Osteocyte (in vitro differentiated cells): Measurements from ENCODE around the gene METAP1. TPM values are rescaled to one million over a fixed set of nuclear protein-coding genes. Genes with fewer than 3 reads are reported as not detected.

Experiments used
- DNase-seq: peaks from one replicate; pipeline ENCODE4 v3.0.0; 2021; ENCODE audit warnings: mixed read lengths; ENCODE audit not compliant: unreplicated experiment; ENCODE audit errors: extremely low spot score
- H3K27ac Mint-ChIP-seq: one replicate; pipeline ENCODE4 v1.8.0; 2021; ENCODE audit warnings: mild to moderate bottlenecking, mixed read lengths; ENCODE audit not compliant: unreplicated experiment
- H3K27me3 Mint-ChIP-seq: one replicate; pipeline ENCODE4 v1.8.0; 2021; ENCODE audit warnings: mixed read lengths; ENCODE audit not compliant: unreplicated experiment
- H3K36me3 Mint-ChIP-seq: one replicate; pipeline ENCODE4 v1.8.0; 2021; ENCODE audit warnings: mixed read lengths; ENCODE audit not compliant: unreplicated experiment
- H3K4me1 Mint-ChIP-seq: one replicate; pipeline ENCODE4 v1.8.0; 2021; ENCODE audit warnings: mixed read lengths; ENCODE audit not compliant: unreplicated experiment
- H3K4me3 Mint-ChIP-seq: one replicate; pipeline ENCODE4 v1.8.0; 2021; ENCODE audit warnings: mild to moderate bottlenecking, moderate library complexity, mixed read lengths; ENCODE audit not compliant: unreplicated experiment
- H3K9me3 Mint-ChIP-seq: one replicate; pipeline ENCODE4 v1.8.0; 2021; ENCODE audit warnings: mixed read lengths; ENCODE audit not compliant: unreplicated experiment
- total RNA-seq: library from RNA; stranded (reverse); gene quantifications from 2 replicates; pipeline ENCODE4 v1.2.1, GENCODE V29; 2021
- TF ChIP-seq, protein P1 (sequence below): fragments of 200-600 bp; sonication (generic); IDR thresholded peaks from 2 replicates; pipeline ENCODE4 v1.5.0; 2021; ENCODE audit warnings: antibody characterized with exemption, mild to moderate bottlenecking, moderate library complexity

Gene METAP1
- total RNA-seq, 1 donor from 2014 or later = 28.7 TPM

DNA sequence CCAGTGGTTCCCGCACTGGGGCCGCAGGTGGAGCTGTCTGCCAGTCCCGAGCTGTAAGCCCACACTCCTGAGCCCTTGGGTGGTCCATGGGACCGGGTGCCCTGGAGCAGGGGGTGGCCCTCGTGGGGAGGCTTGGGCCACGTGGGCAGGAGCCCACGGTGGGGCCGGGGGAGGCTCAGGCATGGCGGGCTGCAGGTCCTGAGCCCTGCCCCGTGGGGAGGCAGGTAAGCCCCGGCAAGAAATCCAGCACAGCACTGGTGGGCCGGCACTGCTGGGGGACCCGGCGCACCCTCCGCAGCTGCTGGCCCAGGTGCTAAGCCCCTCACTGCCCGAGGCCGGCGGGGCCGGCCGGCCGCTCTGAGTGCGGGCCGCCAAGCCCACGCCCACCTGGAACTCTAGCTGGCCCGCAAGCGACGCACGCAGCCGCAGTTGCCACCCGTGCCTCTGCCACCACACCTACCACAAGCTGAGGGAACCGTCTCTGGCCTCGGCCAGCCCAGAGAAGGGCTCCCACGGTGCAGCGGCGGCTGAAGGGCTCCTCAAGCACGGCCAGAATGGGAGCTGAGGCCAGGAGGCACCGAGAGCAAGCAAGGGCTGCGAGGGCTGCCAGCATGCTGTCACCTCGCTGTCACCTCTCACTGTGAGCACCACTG lies 2.0 kb upstream of the METAP1 start:
- Mint-ChIP-seq H3K4me3 (no peak overlapping the region), H3K9me3 (no peaks in the 10 kb centered on the region), H3K36me3 (no peaks in the 10 kb centered on the region), H3K4me1 (peaks cover 23% of the 10 kb centered on the region), H3K27ac (no peak overlapping the region), H3K27me3 (no peaks in the 10 kb centered on the region)
- DNase-seq = no peak
- TF ChIP-seq, protein P1, sequence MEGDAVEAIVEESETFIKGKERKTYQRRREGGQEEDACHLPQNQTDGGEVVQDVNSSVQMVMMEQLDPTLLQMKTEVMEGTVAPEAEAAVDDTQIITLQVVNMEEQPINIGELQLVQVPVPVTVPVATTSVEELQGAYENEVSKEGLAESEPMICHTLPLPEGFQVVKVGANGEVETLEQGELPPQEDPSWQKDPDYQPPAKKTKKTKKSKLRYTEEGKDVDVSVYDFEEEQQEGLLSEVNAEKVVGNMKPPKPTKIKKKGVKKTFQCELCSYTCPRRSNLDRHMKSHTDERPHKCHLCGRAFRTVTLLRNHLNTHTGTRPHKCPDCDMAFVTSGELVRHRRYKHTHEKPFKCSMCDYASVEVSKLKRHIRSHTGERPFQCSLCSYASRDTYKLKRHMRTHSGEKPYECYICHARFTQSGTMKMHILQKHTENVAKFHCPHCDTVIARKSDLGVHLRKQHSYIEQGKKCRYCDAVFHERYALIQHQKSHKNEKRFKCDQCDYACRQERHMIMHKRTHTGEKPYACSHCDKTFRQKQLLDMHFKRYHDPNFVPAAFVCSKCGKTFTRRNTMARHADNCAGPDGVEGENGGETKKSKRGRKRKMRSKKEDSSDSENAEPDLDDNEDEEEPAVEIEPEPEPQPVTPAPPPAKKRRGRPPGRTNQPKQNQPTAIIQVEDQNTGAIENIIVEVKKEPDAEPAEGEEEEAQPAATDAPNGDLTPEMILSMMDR = no peak

DNA sequence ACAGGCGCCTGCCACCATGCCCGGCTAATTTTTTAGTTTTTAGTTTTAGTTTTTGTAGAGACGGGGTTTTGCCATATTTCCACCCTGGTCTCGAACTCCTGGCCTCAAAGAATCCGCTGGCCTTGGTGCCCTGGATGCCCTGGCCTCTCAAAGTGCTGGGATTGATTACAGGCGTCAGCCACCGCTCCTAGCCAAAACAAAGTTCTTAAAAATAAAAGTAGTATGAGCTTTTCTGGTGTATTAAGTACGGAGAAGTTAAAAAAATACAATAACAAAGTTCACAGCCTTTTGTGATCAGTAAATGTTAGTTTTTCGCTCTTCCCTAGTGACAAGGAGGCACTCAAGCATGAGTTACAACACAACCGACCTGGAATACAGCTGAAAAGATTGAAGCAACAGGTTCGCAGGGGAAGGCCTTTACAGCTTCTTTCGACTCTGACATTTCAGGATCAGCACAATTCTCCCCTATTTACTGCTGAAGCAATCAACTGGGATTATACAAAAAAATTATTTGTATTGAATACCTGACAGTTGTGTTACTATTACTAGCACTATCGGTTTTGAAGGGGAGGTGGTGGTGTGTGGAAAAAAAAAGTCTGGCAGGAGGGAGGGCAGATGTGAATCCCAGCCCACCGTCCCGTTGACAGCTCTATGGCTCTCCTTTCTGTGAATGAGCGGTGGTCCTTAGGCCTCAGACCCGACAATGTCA lies 893 bp upstream of the METAP1 start:
- DNase-seq = no peak
- Mint-ChIP-seq H3K4me1 (peaks cover 23% of the 10 kb centered on the region), H3K36me3 (no peaks in the 10 kb centered on the region), H3K4me3 (peak overlapping the region; percentile 88), H3K9me3 (no peaks in the 10 kb centered on the region), H3K27me3 (no peaks in the 10 kb centered on the region), H3K27ac (peak overlapping the region; percentile 93)
- TF ChIP-seq, protein P1 = no peak

DNA sequence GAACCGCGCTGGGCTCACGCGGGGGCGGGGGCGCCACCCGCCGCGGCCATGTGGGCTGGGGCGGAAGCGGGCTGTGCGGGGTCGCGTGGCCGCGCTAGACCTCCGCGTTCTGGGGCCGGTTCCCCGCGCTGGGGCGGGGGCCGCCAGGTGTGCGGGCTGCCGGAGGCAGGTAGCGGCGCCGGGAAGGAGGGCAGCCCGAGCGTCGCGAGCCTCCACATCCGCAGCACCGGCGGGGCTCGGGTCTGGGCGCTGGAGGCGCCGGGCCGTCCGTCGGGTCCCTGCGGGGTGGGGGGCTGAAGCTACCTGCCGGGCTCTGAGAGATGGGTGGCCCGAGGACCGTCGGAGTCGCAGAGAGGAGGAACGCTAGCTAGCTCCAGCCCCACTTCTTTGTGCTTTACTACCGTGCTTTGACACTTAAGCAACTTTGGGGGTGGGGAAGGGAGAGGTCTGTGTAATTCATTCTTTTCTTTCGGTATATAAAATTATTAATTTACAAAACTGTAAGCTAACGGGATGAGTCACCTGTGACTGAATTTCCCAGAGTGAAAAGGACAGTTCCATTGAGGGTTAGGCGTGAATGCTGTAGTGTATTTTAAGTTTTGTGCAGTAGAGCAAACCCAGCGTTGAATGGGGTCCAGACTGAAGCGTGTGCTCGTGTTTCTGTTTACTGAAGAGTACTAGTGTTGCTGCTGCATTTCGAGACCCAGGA lies 689 bp downstream of the METAP1 start:
- no peak for DNase-seq
- peak overlapping the region; percentile 51 for H3K27ac Mint-ChIP-seq

DNA sequence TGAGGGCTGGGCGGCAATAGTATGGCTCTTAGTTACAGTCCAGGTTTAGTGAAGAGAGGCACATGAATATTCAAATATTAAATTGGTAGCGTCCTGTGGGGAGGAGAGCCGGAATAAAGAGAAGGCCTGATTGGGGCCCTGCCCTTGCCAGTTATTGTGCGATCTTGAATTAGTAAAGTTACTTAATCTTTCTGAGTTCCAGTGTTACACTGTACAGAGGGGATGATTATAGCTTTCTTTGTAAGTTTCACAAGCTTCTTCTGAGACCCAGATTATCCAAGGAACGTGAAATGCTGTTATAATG lies 1.2 kb downstream of the METAP1 start:
- peak overlapping the region; percentile 72 for H3K4me3 Mint-ChIP-seq
- no peak overlapping the region for H3K27ac Mint-ChIP-seq
- peaks cover 23% of the 10 kb centered on the region for H3K4me1 Mint-ChIP-seq
- no peaks in the 10 kb centered on the region for H3K36me3 Mint-ChIP-seq
- H3K27me3 Mint-ChIP-seq = no peaks in the 10 kb centered on the region
- TF ChIP-seq, protein P1 = no peak
- H3K9me3 Mint-ChIP-seq = no peaks in the 10 kb centered on the region
- no peak for DNase-seq

More for the DNA sequence above, 689 bp downstream of the METAP1 start:
- H3K4me1 Mint-ChIP-seq = peaks cover 23% of the 10 kb centered on the region
- TF ChIP-seq, protein P1 = no peak
- H3K27me3 Mint-ChIP-seq = no peaks in the 10 kb centered on the region
- no peaks in the 10 kb centered on the region for H3K36me3 Mint-ChIP-seq
- no peaks in the 10 kb centered on the region for H3K9me3 Mint-ChIP-seq
- peak overlapping the region; percentile 72 for H3K4me3 Mint-ChIP-seq

DNA sequence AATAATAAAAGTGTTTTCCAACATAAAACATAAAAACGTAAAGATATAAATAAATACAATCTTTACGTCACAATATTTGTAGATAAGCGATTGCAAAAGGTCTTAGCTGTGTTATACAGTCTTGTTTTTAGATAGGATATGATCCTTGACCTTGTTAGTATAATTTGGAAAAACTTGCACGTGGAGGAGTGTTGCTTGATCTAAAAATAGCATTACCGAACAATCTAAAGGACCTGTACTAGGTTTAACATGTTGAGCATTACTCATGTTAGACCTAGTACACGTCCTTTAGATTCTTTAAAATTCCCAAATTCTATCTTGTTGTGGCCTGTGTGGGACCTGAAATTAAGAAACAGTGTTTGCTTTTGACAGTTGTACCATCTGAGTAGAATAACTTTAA lies 1.6 kb downstream of the METAP1 start:
- no peaks in the 10 kb centered on the region for H3K36me3 Mint-ChIP-seq
- no peak for DNase-seq
- no peak overlapping the region for H3K27ac Mint-ChIP-seq
- H3K4me3 Mint-ChIP-seq = peak overlapping the region; percentile 10
- H3K4me1 Mint-ChIP-seq = peaks cover 23% of the 10 kb centered on the region
- TF ChIP-seq, protein P1 = no peak
- no peaks in the 10 kb centered on the region for H3K27me3 Mint-ChIP-seq
- H3K9me3 Mint-ChIP-seq = no peaks in the 10 kb centered on the region
